Loucy (cell line): Measurements from ENCODE around the gene PAK2.

Experiments used
- EZH2phosphoT487 ChIP-seq: fragments of 200-600 bp; IDR thresholded peaks from 2 replicates; pipeline ENCODE4 v1.6.1; 2018; ENCODE audit warnings: antibody characterized with exemption, mild to moderate bottlenecking, moderate library complexity, borderline replicate concordance
- TF ChIP-seq, protein P1 (sequence below): fragments of 200-600 bp; sonication (generic); conservative IDR thresholded peaks from 2 replicates; pipeline ENCODE4 v1.5.1; 2014; ENCODE audit warnings: mild to moderate bottlenecking, antibody characterized with exemption, low read length

DNA sequence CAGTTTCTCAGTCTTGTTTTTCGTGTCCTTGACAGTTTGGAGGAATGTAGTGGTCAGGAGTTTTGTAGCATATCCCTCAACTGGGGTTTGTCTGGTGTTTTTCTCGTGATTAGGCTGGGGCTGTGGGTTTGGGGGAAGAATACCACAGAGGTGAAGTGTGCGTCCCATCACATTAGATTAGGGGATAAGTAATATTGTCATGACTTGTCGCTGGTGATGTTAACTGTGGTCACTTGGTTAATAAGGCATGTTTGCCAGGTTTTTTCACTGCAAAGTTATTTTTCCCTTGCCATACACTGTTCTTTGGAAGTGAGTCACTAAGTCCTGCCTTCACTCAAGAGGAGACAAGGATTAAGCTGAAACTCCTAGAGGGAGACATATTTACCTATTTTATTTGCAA is 39.1 kb downstream of the PAK2 start:
- TF ChIP-seq, protein P1, sequence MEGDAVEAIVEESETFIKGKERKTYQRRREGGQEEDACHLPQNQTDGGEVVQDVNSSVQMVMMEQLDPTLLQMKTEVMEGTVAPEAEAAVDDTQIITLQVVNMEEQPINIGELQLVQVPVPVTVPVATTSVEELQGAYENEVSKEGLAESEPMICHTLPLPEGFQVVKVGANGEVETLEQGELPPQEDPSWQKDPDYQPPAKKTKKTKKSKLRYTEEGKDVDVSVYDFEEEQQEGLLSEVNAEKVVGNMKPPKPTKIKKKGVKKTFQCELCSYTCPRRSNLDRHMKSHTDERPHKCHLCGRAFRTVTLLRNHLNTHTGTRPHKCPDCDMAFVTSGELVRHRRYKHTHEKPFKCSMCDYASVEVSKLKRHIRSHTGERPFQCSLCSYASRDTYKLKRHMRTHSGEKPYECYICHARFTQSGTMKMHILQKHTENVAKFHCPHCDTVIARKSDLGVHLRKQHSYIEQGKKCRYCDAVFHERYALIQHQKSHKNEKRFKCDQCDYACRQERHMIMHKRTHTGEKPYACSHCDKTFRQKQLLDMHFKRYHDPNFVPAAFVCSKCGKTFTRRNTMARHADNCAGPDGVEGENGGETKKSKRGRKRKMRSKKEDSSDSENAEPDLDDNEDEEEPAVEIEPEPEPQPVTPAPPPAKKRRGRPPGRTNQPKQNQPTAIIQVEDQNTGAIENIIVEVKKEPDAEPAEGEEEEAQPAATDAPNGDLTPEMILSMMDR = no peak
- no peak for TF ChIP-seq EZH2phosphoT487
